Anterior cingulate cortex (tissue), 58 donors: ENCODE measurements around the gene PRKACB.
"Not testable (repeated sequence)": the region's sequence is repeated elsewhere in the genome, so short reads cannot be mapped to it uniquely, and the experiment has no call there.

Experiments
- DNase-seq, 58 donors: peaks; one replicate each; lab custom pipeline; 2025; lab: John Stamatoyannopoulos, UW

Gene PRKACB

GRCh38 chr1:84143796-84144565 lies at the start of gene PRKACB:
Gene PRKACB, plus strand, starts transcription at chr1:84144271. Its CDS starts 91 bp downstream, at chr1:84144362.
- DNase-seq: peak in 1 of 58 donors; percentile 31

GRCh38 chr1:84095308-84095707 lies 48.8 kb upstream of the PRKACB start:
- no peak for DNase-seq

- no peak for DNase-seq
Observed at GRCh38 chr1:84096176-84096575, 47.9 kb upstream of the PRKACB start.

- no peak for DNase-seq
Observed at GRCh38 chr1:84101204-84101603, 42.9 kb upstream of the PRKACB start.

GRCh38 chr1:84103197-84103992 lies 40.7 kb upstream of the PRKACB start:
- DNase-seq: peak in 27 of 58 donors; percentile 1 to 71 (median 26)

DNA sequence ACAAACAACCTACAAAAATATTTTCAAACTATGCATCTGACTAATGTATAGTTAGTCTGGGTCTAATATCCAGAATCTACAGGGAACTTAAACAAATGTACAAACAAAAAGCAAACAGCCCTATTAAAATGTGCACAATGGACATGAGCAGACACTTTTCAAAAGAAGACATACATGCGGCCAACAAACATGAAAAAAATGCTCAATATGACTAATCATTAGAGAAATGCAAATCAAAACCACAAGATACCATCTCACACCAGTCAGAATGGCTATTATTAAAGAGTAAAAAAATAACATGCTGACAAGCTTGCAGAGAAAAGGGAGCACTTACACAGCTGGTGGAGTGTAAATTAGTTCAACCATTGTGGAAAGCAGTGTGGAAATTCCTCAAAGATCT lies 36.5 kb upstream of the PRKACB start:
- DNase-seq: not testable (repeated sequence)

GRCh38 chr1:84107955-84108354 lies 36.1 kb upstream of the PRKACB start:
- no peak for DNase-seq

- no peak for DNase-seq
Observed at GRCh38 chr1:84108900-84109578, 35.0 kb upstream of the PRKACB start.

DNA sequence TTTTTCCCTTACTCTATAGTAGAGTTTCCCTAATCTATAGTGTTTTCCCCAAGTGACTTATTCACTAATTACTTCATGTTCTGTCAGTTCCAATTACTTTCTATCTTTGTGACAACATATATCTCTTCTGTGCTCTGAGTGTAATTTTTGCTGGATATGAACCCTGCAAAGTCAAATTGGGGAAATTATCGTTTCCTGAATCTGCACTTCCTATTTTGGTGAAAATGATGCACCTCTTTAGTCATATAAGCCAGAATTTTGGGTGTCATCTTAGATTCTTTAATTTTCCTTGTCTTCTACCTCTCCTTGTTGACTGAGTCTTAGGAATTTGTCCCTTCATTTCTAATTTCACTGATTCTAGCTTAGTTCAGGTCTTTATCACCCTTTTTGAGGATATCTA lies 33.4 kb upstream of the PRKACB start:
- DNase-seq: no peak

DNA sequence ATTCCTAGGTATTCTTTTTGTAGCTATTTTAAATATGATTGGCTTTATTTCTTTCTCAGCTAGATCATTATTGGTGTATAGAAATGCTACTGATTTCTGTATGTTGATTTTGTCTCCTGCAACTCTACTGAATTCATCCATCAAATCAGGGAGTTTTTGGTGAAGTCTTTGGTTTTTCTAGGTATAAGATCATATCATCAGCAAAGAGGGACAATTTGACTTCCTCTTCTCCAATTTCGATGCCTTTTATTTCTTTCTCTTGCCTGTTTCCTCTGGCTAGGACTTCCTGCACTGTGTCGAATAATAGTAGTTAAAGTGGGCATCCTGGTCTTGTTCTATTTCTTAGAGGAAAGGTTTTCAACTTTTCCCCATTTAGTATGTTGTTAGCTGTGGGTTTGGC lies 27.5 kb upstream of the PRKACB start:
- DNase-seq: no peak

DNA sequence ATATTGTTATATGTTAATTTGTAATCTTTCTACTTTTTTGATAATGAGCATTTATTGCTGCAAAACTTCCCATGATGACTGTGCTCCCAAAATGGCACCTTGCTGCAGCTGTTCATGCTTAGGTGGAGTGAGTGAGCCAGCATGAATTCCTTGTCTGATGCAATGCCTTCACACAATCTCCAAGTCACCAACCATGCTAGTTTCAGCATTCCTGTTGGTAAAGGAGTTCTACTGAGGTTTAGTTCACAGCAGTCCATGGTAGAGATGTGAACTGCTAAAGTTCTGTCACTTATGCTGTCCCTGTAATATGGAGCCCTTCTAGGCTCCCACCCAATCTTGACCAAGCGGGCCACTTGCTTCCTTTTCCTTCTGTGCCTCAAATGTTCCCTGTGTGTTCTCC lies 26.2 kb upstream of the PRKACB start:
- no peak for DNase-seq

DNA sequence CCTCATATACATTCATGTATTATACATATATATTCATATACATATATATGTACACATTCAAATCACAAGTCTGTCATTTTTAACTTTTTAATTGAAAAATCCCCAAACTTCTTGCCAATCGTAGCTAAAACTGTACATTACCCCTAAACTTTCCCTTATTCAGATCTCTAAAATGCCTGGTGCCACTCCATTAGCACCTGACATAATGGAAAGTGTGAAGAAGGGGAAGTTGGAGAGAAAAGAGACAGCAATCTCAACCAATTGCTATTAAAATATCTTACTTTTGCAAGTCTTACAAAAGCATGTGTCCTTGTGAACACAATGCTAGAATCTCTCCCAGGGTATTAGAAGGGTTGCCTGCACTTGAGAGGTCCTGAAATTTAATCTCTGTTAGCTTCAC lies 22.7 kb upstream of the PRKACB start:
- DNase-seq: no peak

GRCh38 chr1:84122780-84123382 lies 21.2 kb upstream of the PRKACB start:
- DNase-seq: peak in 25 of 58 donors; percentile 2 to 69 (median 38)

DNA sequence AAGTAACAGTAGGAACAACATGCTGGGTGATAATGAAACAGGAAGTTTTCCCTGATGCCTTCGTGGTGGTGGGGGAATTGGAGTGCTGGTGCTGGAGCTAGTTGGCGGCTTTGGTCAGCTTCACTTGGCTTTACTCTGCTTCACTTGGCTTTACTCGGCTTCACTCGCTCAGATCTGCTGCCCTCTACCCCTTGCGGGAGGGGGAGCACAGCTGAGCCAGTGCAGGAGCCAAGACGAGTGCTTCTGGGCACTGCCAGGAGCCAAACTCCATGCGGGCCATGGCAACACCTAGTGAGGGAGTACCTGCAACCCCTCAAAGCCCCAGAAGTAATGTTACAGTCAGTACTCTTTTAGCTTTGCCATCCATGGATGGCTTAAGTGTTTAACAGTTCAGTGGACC lies 10.6 kb upstream of the PRKACB start:
- no peak for DNase-seq

DNA sequence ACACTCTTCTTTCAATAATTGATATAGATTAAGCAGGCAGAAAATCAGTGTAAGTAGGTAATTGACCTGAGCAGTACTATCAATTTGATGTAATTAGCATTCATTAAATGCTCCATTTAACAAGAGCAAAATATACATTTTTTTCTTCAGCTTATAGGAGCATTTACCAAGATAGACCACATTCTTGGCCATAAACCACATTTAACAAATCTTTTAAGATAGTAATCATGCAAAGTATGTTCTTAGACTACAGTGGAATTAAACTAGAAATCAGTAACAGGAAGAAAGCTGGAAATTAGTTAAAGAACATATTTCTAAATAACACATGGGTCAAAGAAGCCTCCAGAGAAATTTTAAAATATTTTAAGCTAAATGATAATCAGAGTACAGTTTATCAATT lies 8.7 kb upstream of the PRKACB start:
- no peak for DNase-seq

DNA sequence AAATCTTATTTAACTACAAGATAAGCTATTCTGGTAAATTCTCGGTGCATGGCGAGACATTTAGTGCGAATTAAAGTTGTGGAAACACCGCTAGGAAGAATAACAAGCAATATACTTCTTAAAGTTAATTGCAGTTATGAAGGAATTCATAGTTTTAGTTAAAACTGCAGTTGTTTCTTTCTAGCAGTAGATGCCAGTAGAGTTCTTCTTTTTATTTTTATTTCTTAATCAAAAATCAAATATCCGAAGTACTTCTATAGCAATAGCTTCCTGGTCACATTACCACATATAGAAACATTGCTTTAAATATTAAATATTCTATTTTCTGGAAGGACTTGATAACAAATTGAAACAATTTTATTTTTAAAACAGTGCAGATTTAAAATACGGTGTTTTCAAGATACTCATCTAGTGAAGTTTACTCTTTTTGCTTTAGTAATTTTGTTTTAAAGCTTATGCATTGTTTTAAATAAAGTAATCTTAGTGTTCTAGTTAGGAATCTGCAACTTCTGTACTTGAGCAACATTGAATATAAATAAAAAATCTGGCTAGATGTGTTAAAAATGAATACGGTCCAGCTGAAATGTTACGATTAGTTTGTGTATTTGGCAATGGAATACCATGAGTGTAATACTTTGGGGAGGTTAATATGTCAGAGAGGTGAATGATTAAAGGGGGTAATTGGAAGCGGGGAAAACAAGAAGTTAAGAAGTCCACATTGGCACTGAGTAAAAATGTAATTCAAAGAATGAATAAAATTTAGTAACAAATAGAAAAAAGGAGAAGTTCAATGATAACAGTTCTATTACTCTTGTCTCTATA lies 2.7 kb upstream of the PRKACB start:
- DNase-seq: no peak

DNA sequence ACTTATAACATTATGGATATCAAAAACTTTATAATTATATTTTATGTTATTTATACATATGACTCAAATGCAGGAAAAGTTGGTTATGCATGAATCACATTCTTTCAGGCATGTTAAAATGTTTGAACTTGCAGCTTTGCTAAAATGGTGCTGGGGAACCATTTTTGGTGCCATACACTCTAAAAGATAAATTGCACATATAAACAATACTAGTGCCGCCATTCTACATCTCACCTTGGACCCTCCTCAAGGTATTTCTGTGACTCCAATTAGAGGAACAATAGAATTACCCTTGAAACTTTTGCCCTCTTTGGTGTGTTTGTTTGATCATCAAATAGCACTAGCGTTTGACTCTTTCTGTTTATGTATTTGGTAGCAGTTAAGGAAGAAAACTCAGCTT lies 997 bp downstream of the PRKACB start:
- no peak for DNase-seq

DNA sequence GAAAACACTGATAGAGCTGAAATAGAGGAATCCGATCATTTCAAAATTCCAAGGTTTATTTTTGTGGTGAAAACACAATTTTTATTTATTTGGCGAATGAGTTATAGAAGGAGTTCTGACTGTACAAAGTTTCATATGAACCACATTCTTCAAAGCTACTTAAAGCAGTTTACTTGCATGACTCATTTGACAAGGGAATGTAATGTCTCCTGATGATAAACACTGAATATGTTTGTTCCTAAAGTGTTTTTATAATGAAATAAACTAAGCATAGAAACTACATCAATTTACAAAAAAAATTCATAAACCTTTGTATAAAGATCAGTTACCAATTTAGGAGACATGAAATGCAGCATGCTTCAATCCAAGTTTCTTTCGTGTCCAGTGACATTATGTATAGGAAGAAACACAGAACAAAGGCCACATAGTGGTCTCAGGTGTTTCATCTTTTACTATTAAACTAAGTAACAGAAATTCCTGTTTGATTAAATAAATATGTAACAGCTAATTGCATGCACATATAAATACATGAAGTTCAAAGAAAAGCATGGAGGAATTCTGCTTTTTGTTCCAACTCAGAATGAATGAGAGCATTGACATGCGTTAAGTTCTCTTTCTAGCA lies 2.5 kb downstream of the PRKACB start:
- no peak for DNase-seq

DNA sequence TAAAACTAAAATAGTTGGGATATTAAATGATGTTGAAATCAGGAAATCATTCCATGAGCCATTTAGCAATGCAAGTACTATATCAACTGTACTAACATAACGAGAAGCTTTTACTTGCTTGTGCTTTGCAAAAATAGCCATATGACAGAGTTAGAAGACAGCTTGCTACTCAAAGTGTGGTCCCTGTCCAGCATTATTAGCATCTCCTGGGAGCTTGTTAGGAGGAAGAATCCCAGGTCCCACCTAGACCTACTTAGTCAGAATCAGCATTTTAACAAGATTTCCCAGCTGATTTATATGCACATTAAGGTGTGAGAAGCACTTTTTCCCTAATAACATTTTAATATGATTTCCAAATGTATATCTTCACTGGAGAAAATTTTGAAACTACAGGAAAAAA lies 4.7 kb downstream of the PRKACB start:
- no peak for DNase-seq
